Activated T-helper 1 cell treated with anti-CD3 and anti-CD28 coated beads, Interleukin-12 subunit alpha, Interleukin-12 subunit beta, Interleukin-2, Interleukin-4 antibody, amounts not matched to agents 30 ng/mL and 10 ng/mL and 1 ng/mL, durations not matched to agents 14 hours and 24 hours and 36 hours (primary cell): ENCODE measurements around the gene LRP5. TPM values are rescaled to one million over a fixed set of nuclear protein-coding genes. Genes with fewer than 3 reads are reported as not detected.

Experiments used
- DNase-seq: peaks from one replicate; pipeline ENCODE4 v3.0.0; 2021; ENCODE audit warnings: low spot score
- H3K27ac Mint-ChIP-seq: one replicate; pipeline ENCODE4 v1.8.0; 2021; ENCODE audit warnings: mild to moderate bottlenecking, mixed read lengths
- H3K27me3 Mint-ChIP-seq: one replicate; pipeline ENCODE4 v1.8.0; 2022; ENCODE audit warnings: mild to moderate bottlenecking, moderate library complexity, mixed read lengths; ENCODE audit not compliant: insufficient read depth
- H3K36me3 Mint-ChIP-seq: one replicate; pipeline ENCODE4 v1.8.0; 2021; ENCODE audit warnings: low read depth, mixed read lengths
- H3K4me1 Mint-ChIP-seq: one replicate; pipeline ENCODE4 v1.8.0; 2021; ENCODE audit warnings: low read depth, mixed read lengths
- H3K4me3 Mint-ChIP-seq: one replicate; pipeline ENCODE4 v1.8.0; 2021; ENCODE audit warnings: mild to moderate bottlenecking, moderate library complexity, mixed read lengths
- H3K9me3 Mint-ChIP-seq: one replicate; pipeline ENCODE4 v1.8.0; 2021; ENCODE audit warnings: mixed read lengths
- intact Hi-C: fragments of 100-400 bp; cut with micrococcal nuclease; formaldehyde crosslinking; loops from one replicate; pipeline ENCODE4 v1.15.1; 2024
- total RNA-seq: library from RNA; stranded (reverse); gene quantifications from 2 replicates; pipeline ENCODE4 v1.2.3, GENCODE V29; 2022

The LRP5 gene
- total RNA-seq, 1 donor from 2014 or later = 23.9 TPM

DNA sequence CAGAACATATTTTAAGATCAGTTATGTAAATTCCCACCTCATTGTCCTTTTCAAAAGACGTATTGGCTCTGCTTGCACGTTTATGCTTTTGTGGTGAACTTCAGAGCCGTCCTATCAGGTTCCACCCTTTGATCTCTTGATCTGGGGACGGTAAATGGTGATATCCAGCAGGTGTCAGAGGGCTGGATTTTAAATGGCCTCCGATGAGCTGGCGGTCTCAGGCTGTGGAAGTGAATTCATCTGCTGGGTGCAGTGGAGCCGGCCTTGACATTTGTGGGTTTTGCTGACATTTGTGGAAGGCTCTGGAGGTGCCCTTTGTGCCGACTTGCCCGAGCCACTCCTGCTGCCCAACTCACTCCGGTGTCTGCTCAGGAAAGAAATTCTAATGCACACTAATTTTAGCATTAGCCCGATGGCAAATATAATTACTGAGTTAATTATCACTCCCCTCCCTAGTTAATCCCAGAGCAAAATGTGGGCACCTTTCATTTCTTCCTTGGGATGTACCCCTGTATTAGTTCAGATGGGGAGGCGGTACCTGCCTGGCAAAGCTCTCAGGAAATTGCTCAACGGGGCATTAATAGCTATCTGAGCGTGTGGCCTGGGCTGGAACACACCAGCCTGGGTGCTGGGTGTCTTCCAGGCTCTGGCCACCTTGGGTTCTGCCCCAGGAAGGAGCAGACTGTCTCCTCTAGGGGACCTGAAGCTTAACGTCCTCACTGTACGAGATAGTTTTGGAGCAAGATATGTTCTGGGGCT, 9.1 kb downstream of the LRP5 start:
- intact Hi-C loops = no loop called here
- no peak overlapping the region for H3K27ac Mint-ChIP-seq
- H3K27me3 Mint-ChIP-seq = no peaks in the 10 kb centered on the region
- no peaks in the 10 kb centered on the region for H3K36me3 Mint-ChIP-seq
- DNase-seq = no peak
- H3K4me3 Mint-ChIP-seq = no peak overlapping the region
- H3K4me1 Mint-ChIP-seq = no peaks in the 10 kb centered on the region
- no peaks in the 10 kb centered on the region for H3K9me3 Mint-ChIP-seq

DNA sequence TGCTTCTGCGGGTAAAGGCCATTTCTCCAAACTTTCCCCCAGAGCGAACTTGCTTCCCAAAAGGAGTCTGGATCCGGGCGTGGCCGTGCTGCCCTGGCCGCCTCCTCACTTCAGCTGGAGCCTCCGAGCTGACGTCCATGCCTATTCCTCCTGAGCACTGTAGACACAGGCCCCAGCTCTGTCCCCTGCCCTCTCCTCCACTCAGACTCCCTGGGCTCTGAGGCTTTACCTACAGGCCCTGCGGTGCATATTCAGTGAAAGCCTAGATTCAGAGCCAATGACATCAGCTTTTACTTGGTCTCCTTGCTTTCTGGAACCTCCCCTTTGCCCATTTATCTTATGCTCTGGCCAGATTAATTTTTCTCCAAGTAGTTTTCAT, 9.7 kb downstream of the LRP5 start:
- no peaks in the 10 kb centered on the region for H3K4me1 Mint-ChIP-seq
- intact Hi-C loops = no loop called here
- no peak overlapping the region for H3K4me3 Mint-ChIP-seq
- H3K27me3 Mint-ChIP-seq = no peaks in the 10 kb centered on the region
- no peaks in the 10 kb centered on the region for H3K9me3 Mint-ChIP-seq
- H3K36me3 Mint-ChIP-seq = no peaks in the 10 kb centered on the region
- no peak for DNase-seq
- H3K27ac Mint-ChIP-seq = no peak overlapping the region

DNA sequence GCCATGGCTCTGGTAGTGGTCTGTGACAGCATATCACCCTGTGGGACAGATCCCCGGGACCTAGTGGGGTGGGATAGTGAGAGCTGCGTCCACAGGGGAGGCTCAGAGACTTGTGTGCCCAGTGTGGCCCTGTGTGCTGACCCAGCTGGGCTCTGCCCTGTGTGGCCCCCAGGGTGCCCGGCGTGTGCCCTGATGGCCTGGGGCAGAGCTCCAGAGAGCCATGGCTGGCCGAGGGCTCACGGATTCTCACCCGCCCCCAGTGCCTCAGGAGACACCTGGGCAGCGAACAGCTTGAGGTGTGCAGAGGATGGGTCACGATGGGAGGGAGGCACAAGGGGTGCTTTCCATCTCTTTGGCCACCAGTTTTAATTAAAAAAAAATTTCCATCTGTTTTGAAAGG, 11.8 kb downstream of the LRP5 start:
- intact Hi-C loops = no loop called here
- no peaks in the 10 kb centered on the region for H3K27me3 Mint-ChIP-seq
- no peaks in the 10 kb centered on the region for H3K36me3 Mint-ChIP-seq
- no peak for DNase-seq
- H3K27ac Mint-ChIP-seq = no peak overlapping the region
- peaks cover 17% of the 10 kb centered on the region for H3K4me1 Mint-ChIP-seq
- no peak overlapping the region for H3K4me3 Mint-ChIP-seq
- H3K9me3 Mint-ChIP-seq = no peaks in the 10 kb centered on the region

DNA sequence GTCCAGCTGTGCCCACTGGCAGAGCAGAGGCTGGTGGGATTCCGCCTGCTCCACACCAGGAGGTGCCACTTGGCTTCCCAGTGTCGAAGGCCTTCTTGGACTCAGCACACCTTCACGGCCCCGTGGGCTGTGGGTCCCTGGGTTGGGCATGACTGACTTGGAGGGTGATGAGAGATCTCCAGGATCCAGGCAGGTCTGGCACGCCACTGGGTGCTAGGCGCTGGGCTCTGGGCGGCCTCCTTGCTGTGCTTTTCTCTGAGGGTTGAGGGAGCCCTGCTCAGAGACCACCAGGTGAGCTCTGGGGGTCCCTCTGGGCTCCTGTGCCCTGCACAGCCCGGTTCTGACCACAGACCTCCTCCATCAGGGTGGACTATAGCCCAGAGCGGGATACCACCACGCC, 12.3 kb downstream of the LRP5 start:
- no peak for DNase-seq
- no peaks in the 10 kb centered on the region for H3K36me3 Mint-ChIP-seq
- H3K9me3 Mint-ChIP-seq = no peaks in the 10 kb centered on the region
- H3K4me3 Mint-ChIP-seq = no peak overlapping the region
- no peaks in the 10 kb centered on the region for H3K27me3 Mint-ChIP-seq
- peaks cover 20% of the 10 kb centered on the region for H3K4me1 Mint-ChIP-seq
- no peak overlapping the region for H3K27ac Mint-ChIP-seq
- intact Hi-C loops = no loop called here

DNA sequence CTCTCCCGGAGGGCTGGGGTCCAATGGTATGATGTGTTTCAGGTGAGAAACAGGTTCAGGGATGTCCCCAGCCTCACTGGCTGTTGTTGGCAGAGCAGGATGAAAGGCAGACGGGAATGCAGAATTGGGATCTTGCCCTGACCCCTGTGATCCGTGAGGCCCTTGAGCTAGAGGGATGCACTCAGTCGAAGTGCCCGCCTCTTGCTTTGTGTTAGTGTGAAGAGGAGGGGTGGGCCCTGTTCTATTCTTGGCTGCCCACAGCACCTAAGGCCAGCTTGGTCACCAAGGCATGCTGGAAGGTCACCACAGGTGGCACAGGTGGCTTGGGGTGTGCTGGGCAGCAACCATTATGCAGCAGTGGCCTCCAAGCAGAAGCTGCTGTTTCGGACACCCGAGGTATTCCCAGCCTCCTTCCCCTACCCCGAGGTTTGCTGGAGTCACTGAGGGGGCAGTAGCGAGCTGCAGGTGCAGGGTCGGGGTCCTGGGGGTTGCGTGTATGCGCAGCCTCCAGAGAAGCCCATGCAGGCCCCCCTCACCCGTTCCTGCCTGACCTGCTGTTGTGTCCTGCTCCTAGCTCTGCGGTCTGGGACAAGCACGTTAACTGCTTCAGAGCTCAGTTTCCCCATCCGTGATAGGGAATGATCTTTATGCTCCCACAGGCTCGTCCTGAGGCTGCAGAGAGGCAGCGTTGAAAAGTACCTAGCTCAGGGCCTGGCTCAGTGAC, 13.0 kb downstream of the LRP5 start:
- no peak for DNase-seq
- Mint-ChIP-seq H3K4me1 (peaks cover 26% of the 10 kb centered on the region), H3K27me3 (no peaks in the 10 kb centered on the region), H3K4me3 (no peak overlapping the region), H3K9me3 (no peaks in the 10 kb centered on the region), H3K36me3 (no peaks in the 10 kb centered on the region), H3K27ac (no peak overlapping the region)
- intact Hi-C loops = no loop called here

DNA sequence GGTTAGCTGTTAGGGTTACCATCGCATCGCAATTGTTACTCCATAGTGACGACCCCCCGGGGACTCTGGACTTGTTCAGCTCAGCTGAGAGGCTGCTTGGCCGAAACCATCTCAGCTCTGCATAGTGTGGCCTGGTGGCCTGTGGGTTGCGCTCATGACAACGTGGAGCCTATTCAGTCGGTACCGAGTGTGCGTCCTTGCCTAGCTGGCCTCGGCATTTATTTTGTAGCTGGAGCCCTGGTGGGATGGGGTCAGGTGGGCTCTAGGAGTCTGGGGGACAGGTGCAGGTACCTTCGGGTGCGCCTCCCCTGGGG, 13.5 kb downstream of the LRP5 start:
- H3K4me3 Mint-ChIP-seq = no peak overlapping the region
- no peaks in the 10 kb centered on the region for H3K9me3 Mint-ChIP-seq
- no peak overlapping the region for H3K27ac Mint-ChIP-seq
- intact Hi-C loops = no loop called here
- DNase-seq = no peak
- peaks cover 32% of the 10 kb centered on the region for H3K4me1 Mint-ChIP-seq
- no peaks in the 10 kb centered on the region for H3K36me3 Mint-ChIP-seq
- H3K27me3 Mint-ChIP-seq = no peaks in the 10 kb centered on the region

DNA sequence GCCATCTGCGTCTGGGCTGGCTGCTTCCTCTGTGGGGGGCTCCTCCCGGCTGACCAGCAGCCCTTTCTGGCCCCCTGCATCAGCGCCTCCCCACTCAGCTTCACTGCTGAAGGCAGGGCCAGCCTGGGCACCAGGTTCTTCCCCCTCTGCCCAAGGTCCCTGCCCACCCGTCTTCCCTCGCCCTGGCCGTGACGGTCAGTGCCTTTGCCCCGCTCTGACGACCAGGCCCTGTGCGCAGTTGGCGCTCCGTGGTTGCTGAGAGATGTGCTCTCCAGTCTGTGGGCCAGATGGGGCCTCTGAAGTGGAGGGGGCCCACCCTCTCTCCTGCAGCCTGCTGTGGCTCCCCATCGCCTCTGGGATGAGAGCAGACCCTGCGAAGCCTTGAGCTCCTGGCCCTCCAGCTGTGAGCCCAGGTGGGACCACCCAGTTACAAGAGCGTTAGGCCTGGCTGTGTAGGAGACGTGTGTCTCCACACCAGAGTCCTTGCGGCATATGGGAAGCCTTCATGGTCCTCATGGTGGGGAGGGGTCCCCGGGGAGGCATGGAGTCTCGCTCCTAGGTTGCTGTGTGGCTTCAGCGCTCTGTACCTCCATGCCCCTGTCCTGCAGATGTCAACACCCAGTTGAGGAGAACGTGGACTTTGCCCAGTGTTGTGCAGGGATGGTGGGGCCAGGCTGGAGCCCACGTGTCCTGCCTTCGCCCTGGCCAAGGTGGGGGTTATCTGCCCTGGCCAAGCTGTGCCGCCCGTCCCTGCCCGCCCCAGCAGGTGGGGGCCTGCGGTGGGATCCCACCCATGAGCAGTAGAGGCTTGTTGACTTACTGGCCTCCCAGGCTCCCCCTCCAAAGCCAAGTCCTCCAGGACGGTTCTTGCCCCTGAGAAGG, 14.2 kb downstream of the LRP5 start:
- H3K4me1 Mint-ChIP-seq = peaks cover 39% of the 10 kb centered on the region
- no peak for DNase-seq
- intact Hi-C loops = no loop called here

DNA sequence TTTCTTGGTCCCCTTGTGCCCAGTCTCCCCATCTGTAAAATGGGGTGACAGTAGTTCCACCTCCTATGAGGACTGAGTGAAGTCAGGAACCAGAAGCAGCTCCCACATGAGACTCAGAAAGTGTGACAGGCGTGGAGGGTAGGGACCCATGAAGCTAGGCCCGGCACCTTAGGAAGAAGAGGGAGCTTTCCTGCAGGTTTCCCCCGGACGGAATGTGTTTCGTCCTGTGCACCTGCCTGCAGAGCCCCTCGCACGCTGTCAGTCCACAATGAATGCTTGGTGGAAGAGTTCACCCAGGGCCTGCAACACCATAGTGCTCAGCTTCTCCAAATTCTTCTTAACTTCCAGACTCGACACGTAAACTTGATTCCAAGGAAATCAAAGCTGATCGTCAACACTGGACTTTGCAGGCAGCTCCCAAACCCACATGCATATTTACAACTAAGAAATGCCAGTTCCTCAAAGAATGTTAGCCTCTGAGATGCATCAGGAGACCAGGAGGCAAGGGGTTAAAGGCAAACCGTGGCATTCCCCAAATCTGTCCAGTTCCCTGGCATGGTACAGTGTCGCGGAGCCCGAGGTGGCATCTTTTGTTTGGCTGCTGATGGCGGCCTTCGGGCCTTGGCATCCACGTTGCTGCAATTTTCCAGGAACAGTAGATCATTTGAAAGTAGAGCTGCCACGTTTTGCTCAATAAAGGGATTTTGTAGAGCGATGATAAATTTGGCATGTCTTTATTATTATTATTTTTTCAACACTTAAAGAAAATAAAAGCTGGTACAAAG, 15.4 kb downstream of the LRP5 start:
- Mint-ChIP-seq H3K36me3 (no peaks in the 10 kb centered on the region), H3K27ac (no peak overlapping the region), H3K4me1 (peaks cover 51% of the 10 kb centered on the region), H3K27me3 (no peaks in the 10 kb centered on the region), H3K9me3 (no peaks in the 10 kb centered on the region), H3K4me3 (no peak overlapping the region)
- no peak for DNase-seq
- intact Hi-C loops = no loop called here

More for the DNA sequence above, 14.2 kb downstream of the LRP5 start:
- no peaks in the 10 kb centered on the region for H3K27me3 Mint-ChIP-seq
- no peaks in the 10 kb centered on the region for H3K9me3 Mint-ChIP-seq
- H3K27ac Mint-ChIP-seq = no peak overlapping the region
- H3K36me3 Mint-ChIP-seq = no peaks in the 10 kb centered on the region
- H3K4me3 Mint-ChIP-seq = no peak overlapping the region

DNA sequence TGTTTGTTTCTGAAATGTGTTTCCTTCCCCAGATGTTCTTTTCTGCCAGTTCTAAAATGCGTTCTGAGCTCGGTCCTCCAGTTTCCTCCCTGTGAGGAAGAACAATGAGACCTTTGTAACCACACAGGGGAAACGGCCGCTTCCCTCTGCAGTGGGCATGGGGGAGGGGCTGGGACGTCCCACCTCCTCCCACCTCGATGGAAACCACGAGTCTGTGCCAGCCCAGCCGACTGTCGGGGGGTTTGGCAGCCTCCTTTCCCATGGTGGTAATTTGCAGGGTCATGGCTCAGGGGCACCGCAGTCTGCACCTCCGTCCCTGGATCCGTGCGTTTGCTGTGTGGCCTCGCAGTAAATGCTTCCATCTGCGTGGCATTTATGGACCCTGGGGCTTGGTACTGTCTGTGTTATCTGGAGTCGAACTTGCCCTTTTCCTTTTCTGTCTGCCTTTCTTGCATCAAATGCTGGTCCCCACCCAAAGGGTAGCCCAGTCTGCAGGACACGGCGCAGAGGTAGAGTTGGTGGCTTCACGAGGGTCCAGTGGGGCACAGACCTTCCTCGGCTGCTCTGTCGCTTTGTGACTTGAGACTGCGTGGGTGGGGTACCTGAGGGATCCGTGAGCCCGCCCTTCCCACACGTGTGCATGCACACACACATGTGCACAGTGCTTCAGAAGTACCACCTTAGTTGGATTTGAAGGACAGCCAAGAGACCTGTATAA, 16.1 kb downstream of the LRP5 start:
- no peaks in the 10 kb centered on the region for H3K27me3 Mint-ChIP-seq
- peaks cover 58% of the 10 kb centered on the region for H3K4me1 Mint-ChIP-seq
- intact Hi-C loops = no loop called here
- no peak overlapping the region for H3K4me3 Mint-ChIP-seq
- no peak for DNase-seq
- H3K27ac Mint-ChIP-seq = no peak overlapping the region
- H3K36me3 Mint-ChIP-seq = no peaks in the 10 kb centered on the region
- no peaks in the 10 kb centered on the region for H3K9me3 Mint-ChIP-seq

DNA sequence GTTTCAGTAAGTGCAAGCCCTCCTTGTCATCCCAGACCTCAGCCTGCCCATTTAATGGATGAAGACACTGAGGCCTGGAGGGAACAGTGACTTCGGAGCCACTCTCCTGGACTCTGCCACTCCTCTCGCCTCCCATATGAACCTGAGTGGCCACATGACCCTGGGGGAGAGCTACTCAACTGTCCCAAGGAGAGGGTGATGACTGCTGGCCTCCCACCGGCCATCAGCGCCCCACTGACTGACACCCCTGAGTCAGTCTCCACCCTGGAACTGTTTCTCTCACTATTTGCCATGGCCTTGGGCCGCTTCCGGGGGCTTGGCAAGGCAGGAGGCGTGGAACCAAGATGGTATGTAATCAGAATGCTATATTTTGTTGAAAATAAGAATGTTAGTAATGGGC, 17.1 kb downstream of the LRP5 start:
- intact Hi-C loops = no loop called here
- no peak overlapping the region for H3K4me3 Mint-ChIP-seq
- peaks cover 64% of the 10 kb centered on the region for H3K4me1 Mint-ChIP-seq

DNA sequence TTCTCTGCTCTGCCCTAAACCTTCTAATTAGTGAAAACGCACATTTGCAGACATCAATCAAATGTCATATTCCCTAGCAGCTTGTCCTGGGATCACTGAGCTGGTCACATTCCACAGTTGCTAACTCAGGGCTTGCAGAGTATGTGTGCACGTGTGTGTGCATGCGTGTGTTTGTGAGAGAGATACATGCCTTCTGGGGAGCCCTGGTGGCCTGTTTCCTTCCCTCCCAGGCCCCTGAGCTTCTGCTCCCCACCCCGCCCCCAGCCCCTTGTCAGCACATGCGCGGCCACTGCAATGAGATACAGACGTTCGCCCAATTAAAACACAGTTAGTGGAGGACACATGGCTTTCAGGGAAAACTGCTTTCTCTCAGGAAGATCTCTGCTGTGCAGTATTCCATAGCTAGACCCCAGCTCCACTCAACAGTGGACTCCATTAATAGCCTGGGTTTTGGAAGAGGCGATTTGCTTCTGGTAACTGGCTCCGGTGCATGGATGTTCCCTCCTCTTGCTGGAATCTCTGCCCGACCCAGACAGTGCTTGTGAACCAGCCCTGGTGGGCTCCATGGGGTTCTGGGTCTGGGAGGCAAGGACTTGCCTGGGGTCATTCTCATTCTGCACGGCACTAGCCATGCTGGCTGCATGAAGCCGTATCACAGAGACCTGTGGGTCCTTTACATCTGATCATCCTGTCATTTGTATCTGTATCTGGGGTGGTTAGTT, 17.7 kb downstream of the LRP5 start:
- no peak overlapping the region for H3K4me3 Mint-ChIP-seq
- H3K36me3 Mint-ChIP-seq = peaks cover 1% of the 10 kb centered on the region
- no peaks in the 10 kb centered on the region for H3K27me3 Mint-ChIP-seq
- intact Hi-C loops = no loop called here
- no peaks in the 10 kb centered on the region for H3K9me3 Mint-ChIP-seq
- H3K27ac Mint-ChIP-seq = no peak overlapping the region
- H3K4me1 Mint-ChIP-seq = peaks cover 64% of the 10 kb centered on the region
- no peak for DNase-seq

More for the DNA sequence above, 17.1 kb downstream of the LRP5 start:
- DNase-seq = no peak
- H3K9me3 Mint-ChIP-seq = no peaks in the 10 kb centered on the region
- no peaks in the 10 kb centered on the region for H3K27me3 Mint-ChIP-seq
- H3K27ac Mint-ChIP-seq = no peak overlapping the region
- H3K36me3 Mint-ChIP-seq = peaks cover 1% of the 10 kb centered on the region
